Hematopoietic multipotent progenitor cell treated with erythropoietin and hydrocortisone succinate and interleukin-3 and kit ligand, for 4 days (in vitro differentiated cells): Measurements from ENCODE around the gene FBXO30.
A peak's percentile ranks its signal among the peaks of the same experiment; 100 is the strongest.

Experiments
- DNase-seq: peaks from one replicate; pipeline ENCODE4 v3.0.0-alpha.2; 2015

Gene FBXO30

DNA sequence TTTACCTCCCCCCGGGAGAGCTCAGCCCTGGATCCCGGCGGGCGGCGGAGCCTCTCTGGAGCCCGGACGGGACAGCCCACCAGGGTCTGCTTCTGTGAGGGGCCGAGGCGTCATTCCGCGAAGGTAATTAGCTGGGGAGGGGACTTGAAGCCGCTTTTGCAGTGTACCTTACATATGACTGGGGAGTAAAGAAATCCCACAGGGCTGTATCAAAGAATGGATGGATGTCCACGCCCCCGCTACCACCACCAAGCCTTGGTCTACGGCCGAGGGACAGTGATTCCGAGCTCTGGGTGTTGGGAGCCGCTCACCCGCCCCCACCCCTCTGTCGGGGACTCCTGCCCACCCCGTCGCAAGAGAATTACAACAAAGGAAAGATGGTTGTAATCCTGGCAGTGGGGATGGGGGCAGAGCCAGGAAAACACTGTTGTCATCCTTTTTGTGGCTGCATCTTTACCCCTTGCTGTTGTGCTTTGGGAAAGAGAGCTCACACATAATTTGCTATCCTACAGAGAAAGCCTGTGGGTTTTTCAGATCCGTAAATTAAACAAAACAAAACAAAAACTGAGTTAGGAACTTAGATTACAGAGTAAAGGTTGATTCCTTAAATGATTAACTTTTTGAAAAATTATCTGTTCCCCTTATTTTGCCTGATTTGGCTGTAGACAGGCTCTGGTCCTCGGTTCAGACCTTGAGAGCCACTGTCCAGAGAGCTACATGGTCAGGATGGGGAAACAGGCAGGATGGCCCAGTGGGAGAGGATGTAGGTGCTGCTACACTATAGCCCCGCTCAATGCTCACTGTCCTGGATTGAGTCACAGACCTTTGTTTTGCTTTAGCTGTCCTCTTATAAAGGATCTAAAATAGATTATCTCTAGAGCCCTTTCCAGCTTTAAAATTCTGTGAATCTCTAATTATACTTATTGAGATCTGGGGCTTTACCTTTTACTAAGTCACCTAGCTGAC is 997 bp upstream of the FBXO30 start:
- peak; percentile 41 for DNase-seq

DNA sequence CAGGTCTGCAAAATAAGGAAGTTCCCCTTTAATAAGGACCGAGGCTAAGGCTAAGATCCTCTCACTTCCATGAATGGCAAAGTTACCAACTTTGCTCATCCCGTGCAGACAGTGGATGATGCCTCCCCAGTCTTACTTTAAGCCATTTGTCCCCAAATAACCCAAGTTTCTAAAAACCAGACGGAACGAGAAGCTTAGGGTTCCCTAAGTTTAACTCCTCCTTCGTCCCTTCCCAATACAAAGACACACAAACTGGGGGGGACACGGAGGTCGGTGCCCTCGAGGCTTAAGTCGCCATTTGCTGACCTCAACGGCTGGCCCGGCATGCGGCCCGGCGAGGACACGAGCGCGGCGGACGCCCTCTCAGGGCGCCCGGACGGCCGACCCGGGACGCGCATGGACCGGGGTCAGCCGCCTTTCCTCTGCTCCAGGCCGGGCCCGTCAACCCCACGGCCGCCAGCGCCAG is 527 bp downstream of the FBXO30 start:
- DNase-seq: peak; percentile 67

GRCh38 chr6:145813285-145814034 is 1.1 kb downstream of the FBXO30 start:
- peak; percentile 80 for DNase-seq

- no peak for DNase-seq
These were observed 2.9 kb downstream of the FBXO30 start for GRCh38 chr6:145811741-145812140.

DNA sequence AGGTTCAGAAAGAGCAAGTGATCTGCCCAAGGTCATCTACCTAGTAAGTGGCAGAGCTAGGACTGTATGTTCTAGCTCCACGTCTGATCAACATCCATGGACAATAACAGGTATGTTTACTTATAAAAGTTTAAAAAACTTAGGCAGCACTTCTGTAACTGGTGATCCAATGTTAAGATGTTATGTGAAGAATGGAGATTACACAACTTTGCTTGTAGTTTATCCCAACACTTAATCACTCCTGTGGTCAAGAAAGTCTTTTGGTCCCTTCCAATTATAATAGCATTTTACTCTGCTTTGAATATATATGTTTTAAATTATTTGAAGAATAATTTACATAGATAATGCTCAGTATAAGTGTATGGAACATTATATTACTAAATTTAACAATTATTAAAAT is 4.8 kb downstream of the FBXO30 start:
- no peak for DNase-seq

- no peak for DNase-seq
These were observed 5.4 kb downstream of the FBXO30 start for GRCh38 chr6:145809211-145809610.

DNA sequence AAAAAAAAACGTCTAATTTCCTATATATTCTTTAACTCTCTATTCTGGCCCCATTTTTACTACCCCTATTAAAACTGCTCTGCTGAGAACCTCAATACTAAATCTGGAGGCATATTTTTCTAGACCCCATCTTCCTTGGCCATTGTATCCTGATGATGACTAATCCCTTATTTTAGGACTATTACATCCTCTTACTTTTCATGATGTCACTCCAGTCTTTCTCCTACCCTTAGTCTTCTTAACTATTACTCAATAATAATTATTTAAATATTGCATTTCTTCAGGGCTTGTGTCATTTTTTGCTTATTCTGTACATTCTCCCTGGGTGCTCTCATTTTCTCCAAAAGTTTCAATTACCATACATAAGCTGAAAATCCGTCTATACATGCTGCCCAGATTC is 6.4 kb downstream of the FBXO30 start:
- no peak for DNase-seq

GRCh38 chr6:145802141-145802540 is 12.5 kb downstream of the FBXO30 start:
- DNase-seq: no peak

DNA sequence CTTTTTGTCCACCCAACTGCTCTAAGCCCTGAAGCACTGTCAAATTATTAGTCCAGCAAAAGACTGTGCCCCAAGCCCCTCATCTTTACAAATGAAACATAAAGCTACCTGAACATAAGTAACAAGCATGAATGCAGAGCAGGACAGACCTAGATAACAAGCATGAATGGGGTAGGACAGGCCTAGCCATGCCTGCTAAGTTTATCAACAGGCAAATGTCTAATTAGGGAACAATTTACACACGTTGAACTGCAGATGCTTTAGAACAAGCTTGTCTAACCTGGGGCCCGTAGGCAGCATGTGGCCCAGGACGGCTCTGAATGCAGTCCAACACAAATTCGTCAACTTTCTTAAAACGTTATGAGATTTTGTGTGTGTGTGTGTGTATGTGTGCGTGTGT is 13.6 kb downstream of the FBXO30 start:
- no peak for DNase-seq

DNA sequence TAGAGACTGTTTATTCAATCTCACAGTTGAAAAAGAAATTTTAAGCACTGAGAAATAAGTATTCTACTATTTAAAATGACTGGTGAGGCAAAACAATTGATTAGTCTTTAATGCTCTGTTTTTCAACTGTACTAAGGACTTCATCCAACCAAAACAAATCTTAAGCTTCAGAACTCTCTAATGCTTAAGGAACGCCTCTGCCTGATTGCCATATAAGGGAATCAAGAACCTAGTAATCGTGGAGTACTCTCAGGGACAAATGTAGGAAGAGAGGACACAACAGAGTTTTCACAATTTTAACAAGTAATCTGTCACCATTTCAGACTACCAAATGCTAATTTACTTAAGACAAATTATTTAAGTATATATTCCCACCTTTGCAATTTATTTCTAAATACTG is 16.1 kb downstream of the FBXO30 start:
- DNase-seq: no peak

DNA sequence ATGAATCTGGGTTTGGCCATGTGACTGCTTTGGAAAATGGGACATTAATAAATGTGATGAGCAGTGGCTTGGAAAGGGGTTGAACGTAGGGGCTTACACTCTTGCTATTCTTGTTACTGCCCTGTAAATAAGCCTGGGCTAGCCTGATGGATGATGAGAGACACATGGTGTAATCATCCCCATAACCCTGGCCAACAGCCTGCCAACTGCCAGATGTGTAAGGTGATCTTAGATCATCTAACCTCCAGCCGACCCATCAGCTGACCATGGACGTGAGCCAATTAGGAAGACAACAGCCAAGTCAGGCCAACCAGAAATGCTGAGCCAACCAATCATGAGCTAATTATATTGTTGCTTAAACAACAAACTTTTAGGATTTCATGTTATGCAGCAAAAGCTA is 25.2 kb downstream of the FBXO30 start:
- no peak for DNase-seq

DNA sequence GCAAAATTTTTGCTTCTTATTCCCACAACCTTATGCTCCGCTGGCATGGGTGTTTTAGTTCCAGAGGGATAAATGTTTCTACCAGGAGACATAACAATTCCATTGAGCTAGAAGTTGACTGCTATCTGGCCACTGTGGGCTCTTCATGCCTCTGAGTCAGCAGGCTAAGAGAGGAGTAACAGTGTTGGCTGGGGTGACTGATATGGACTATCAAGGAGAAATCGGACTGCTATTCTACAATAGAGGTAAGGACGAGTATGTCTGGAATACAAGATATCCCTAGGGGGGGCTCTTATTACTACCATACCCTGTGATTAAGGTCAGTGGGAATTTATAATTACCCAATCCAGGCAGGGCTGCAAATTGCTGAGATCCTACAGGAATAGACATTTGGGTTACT is 26.9 kb downstream of the FBXO30 start:
- no peak for DNase-seq

DNA sequence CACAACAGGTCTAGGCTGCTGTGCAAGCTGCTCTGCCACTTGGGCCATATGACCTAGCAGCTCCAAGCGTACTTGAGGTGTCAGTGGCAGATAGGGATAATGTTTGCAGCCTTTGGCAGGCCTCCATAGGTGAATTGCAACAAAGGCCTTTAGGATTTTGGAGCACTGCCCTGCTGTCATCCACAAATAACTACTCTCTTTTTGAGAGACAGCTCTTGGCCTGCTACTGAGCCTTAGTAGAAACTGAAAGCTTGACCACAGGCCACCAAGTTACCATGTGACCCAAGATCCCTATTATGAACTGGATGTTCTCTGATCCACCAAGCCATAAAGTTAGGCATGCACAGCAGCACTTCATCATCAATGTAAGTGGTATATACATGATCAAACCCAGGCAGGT is 29.9 kb downstream of the FBXO30 start:
- no peak for DNase-seq

DNA sequence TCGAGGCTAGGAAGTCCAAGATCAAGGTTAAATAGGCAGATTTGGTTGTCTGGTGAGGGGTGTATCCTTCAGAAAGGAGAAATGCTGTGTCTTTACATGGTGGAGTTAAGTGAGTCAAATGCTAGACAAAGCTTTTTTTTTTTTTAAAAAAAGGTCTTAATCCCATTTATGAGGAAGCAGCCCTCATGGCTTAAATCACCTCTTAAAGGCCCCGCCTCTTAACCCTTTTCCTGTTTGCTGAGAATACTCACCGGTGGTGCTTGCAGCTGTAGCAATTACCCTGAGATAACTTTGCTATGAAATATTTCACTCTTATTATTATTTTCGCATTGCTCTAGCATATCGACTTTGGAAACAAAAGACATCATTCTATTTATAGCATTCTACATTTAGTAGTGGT is 30.8 kb downstream of the FBXO30 start:
- peak; percentile 30 for DNase-seq

GRCh38 chr6:145772846-145773245 is 41.7 kb downstream of the FBXO30 start:
- no peak for DNase-seq

GRCh38 chr6:145765449-145765848 is 49.1 kb downstream of the FBXO30 start:
- DNase-seq: no peak

DNA sequence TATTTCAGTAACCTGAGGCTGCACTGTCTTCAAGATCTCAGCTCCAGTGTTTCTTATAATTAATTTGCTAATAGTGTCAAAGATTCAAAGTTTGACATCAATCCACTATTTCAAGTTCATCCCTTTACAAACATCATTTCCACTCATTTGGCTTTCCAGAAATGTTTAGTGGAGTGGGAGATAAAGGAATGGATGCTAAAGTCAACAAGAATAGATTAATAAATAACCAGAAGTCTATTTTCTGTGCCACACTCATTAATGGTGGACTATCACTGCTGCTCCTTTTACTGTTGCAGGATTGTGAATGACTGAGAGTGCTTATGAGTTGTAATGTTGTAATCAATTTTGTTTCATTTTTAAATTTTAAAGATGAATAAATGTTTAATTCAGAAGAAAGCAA is 50.9 kb downstream of the FBXO30 start:
- no peak for DNase-seq

GRCh38 chr6:145761584-145761983 is 53.0 kb downstream of the FBXO30 start:
- DNase-seq: no peak

DNA sequence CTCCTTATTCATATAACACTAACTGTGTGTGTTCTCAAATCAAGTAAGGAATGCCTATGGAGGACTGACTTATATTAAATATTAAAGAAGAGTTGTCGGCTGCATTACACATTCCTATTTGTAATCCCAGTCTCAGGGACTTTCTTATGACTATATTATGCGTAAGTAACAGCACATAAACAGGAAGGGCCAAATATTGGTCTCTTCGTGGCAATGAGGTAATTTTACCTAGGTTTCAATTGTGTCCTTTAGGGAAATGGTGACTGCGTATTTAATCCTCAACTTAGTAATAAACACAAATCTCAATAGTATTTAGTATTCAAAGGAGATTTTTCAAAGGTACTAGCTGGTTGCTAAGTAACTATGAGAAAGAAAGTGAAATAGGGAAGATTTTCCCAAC is 56.5 kb downstream of the FBXO30 start:
- DNase-seq: no peak

GRCh38 chr6:145756170-145756662 is 58.4 kb downstream of the FBXO30 start:
- DNase-seq: peak; percentile 72

DNA sequence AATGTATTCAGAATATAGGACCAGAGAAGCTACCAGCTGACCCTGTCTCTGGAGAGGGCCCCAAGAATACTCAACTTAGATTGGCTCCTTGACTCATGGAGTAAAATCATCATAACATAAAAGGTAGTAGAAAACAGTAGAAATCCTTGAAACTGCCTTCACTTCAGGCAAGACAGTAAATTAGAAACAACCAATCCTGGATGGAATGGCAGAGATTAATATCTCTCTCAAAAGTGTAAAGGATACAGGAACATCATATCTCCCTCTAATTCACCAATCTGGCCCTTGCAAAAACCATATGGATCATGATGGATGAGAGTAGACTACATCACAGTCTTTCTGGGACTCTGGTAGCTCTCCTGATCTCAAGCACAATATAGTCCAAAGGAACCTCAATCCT is 58.9 kb downstream of the FBXO30 start:
- DNase-seq: no peak

- DNase-seq: no peak
These were observed 62.0 kb downstream of the FBXO30 start for GRCh38 chr6:145752638-145753037.

DNA sequence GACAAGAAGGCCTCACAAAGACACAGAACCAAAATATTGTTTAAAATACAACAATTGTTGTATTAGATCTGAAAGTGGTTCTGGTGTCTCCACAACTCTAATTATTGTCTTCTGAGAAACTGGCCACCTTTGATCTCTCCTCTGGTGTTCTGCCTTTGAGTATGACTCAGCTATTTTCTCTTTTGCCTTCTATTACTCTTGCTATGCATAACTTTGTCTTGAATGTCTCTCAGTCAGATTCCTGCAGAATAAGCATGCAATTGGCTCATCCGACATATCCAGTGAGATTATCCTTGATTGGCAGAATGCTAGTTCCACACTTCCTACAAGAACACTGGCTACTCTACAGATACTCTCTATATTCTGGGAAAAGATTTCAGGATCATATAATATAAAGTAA is 65.0 kb downstream of the FBXO30 start:
- peak; percentile 78 for DNase-seq

- DNase-seq: no peak
These were observed 68.7 kb downstream of the FBXO30 start for GRCh38 chr6:145745861-145746260.
